IPS-18c (cell line): Measurements from ENCODE around the gene SEPHS2.
A peak's percentile ranks its signal among the peaks of the same experiment; 100 is the strongest.
"Not testable (repeated sequence)": the region's sequence is repeated elsewhere in the genome, so short reads cannot be mapped to it uniquely, and the experiment has no call there.

Source experiments
- H3K4me3 ChIP-seq: 2 replicates; pipeline ENCODE4 v1.7.0; 2013; ENCODE audit warnings: low read depth, mild to moderate bottlenecking, low read length, moderate library complexity; ENCODE audit not compliant: insufficient read depth
- H3K9me3 ChIP-seq: one replicate; pipeline ENCODE4 v1.6.1; 2013; ENCODE audit warnings: mild to moderate bottlenecking, low read length, moderate library complexity; ENCODE audit not compliant: control insufficient read depth, insufficient read depth

Gene SEPHS2

DNA sequence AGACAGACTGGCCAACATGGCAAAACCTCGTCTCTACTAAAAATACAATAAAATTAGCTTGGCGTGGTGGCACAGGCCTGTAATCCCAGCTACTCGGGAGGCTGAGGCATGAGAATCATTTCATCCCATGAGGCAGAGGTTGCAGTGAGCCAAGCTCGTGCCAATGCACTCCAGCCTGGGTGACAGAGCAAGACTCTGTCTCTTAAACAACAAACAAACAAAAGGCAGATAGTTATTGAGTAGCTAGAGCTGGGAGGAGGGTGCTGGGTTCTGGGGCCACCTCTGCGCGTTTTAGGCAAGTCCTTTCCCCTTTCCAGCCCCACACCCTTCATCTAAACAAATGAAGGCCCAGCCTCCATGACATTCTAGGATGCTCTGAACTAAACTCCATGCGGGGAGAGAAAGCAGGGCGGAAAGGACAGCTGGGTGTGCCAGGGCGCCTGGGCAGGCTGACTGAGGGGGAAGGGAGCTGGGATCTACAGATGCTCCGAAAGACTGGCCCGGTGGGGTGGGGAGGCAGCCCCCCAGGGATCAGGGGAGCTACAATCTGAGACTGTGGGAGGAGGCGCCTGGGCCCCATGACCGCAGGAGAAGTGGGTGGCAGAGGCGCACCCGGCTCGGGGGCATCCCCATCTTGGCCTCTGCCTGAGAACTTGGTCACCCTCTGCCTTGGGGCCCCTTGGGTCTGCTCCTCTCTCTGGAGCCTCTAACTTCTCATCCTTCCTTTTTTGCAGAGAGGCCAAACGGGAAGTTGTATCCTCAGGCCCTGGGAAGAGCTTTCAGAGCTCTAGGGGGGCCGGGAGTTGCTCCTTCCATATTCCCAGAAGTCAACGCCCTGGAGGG, 27.8 kb upstream of the SEPHS2 start:
- Histone ChIP-seq H3K9me3 (no peaks in the 10 kb centered on the region), H3K4me3 (no peak overlapping the region)

DNA sequence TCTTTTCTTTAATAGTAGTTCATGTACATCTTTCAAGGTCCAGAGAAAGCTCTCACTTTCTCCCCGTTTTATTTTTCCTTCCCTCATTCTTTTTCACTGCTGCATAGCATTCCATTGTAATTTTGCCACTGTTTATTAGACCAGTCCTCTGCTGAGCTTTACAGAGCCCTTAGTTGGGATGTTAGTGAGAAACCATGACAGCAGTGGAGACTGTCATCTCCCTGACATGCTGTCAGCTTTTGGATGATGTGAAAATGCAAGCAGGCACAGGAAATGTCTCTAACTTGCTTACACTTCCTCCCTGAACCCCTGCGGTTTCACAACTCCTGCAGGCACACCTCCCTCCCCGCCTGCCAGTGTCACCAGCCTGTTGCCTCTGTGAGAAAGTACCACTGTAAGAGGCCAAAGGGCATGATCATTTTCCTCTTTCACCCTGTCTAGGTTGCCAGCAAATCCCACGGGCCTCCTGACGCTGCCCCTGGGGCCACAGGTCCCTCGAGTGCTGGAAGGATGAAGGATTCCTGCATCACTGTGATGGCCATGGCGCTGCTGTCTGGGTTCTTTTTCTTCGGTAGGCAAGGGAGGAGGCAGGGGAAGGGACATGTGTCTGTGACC, 26.8 kb upstream of the SEPHS2 start, which contains the start of gene ITGAL:
Gene ITGAL (plus strand): TSS at position 415 of the 615 bp plus-strand sequence. CDS start 96 bp downstream, at position 511.
- H3K9me3 ChIP-seq = no peaks in the 10 kb centered on the region
- no peak within 1 kb of the TSS for H3K4me3 ChIP-seq

DNA sequence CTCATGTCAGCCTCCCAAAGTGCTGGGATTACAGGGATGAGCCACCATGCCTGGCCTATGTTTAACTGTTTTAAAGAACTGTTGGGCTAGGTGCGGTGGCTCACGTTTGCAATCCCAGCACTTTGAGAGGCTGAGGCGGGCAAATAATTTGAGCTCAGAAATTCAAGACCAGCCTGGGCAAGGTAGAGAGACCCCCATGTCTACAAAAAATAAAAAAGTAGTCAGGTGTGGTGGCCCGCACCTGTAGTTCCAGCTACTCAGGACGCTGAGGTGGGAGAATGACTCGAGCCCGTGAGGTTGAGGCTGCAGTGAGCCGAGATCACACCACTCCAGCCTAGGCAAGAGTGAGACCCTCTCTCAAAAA, 24.9 kb upstream of the SEPHS2 start:
- H3K9me3 ChIP-seq = no peaks in the 10 kb centered on the region
- no peak overlapping the region for H3K4me3 ChIP-seq

DNA sequence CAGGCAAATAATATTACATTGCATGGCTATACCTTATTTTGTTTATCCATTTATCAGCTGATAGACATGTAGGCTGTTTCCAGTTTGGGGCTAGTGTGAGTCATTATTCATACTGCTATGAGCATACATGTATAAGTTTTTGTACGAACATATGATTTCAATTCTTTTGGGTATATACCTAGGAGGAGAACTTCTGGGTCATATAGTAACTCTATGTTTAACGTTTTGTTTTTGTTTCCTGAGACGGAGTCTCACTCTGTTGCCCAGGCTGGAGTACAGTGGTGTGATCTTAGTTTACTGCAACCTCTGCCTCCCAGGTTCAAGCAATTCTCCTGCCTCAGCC, 24.5 kb upstream of the SEPHS2 start:
- no peaks in the 10 kb centered on the region for H3K9me3 ChIP-seq
- H3K4me3 ChIP-seq = no peak overlapping the region

DNA sequence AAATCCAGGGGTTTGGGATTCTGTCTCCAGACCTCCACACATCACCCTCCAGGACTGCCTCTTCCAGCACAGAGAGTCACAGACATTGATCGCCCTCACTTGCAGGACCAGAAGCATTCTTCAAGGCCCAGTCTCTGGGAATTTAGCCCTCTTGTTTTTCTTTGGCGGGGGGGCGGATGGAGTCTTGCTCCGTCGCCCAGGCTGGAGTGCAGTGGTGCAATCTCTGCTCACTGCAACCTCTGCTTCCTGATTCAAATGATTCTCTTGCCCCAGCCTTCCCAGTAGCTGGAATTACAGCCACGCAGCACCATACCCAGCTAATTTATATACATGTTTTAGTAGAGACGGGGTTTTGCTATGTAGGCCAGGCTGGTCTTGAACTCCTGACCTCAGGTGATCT, 18.4 kb upstream of the SEPHS2 start:
- Histone ChIP-seq H3K4me3 (no peak overlapping the region), H3K9me3 (no peaks in the 10 kb centered on the region)

DNA sequence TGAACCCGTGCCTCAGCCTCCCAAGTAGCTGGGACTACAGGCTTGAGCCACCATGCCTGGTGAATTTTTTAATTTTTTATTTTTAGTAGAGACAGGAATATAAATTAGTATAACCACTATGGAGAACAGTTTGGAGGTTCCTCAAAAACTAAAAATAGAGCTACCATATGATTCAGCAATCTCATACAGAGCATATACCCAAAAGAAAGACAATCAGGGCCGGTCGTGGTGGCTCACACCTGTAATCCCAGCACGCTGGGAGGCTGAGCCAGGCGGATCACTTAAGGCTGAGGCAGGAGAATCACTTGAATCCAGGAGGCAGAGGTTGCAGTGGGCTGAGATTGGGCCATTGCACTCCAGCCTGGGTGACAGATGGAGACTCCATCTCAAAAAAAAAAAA, 15.8 kb upstream of the SEPHS2 start:
- not testable (repeated sequence) for H3K9me3 ChIP-seq, H3K4me3 ChIP-seq

DNA sequence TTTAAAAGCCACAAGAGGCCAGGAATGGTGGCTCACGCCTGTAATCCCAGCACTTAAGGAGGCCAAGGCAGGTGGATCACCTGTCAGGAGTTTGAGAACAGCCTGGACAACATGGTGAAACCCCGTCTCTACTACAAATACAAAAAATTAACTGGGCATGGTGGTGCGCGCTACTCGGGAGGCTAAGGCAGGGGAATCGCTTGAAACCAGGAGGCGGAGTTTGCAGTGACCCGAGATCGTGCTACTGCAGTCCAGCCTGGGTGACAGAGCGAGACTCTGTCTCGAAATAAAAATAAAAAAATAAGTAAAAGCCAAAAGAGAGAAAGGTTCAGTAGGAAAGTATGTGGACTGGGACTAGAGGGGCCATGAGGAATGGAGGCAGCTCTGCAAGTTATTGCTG, 13.8 kb upstream of the SEPHS2 start:
- no peak overlapping the region for H3K4me3 ChIP-seq
- H3K9me3 ChIP-seq = no peaks in the 10 kb centered on the region

DNA sequence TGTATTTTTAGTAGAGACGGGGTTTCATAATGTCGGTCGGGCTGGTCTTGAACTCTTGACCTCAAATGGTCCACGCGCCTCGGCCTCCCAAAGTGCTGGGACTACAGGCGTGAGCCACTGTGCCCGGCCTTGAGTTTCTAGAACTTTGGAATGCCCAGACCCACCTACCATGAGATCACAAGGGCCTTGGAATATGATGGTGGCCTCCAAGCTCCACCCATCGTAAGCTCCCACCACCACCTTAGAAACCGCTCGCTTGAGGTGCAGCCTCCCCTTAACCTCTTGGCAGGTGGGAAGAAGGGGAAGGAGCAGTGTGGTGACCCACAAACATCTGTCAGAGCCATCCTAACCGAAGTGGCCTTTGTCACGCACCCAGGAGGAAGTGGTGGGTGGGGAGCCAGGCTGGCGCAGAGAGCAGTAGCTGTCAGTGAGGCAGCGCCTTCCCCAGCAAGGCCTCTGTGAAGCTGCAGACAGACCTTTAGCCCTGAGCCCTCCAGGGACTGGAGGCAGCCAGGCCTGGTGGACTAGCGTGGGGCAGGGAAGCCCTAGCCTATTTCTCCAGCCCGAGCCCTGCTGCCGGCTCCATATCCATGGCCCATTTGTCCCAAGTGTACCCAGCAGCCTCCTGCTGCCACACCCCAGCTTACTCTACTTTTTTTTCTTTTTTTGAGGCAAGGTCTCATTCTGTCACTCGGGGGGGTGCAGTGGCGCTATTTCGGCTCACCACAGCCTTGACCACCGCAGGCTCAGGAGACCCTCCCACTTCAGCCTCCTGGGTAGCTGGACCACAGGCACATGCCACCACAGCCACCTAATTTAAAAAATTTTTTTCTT, 13.1 kb upstream of the SEPHS2 start:
- Histone ChIP-seq H3K4me3 (no peak overlapping the region), H3K9me3 (no peaks in the 10 kb centered on the region)

DNA sequence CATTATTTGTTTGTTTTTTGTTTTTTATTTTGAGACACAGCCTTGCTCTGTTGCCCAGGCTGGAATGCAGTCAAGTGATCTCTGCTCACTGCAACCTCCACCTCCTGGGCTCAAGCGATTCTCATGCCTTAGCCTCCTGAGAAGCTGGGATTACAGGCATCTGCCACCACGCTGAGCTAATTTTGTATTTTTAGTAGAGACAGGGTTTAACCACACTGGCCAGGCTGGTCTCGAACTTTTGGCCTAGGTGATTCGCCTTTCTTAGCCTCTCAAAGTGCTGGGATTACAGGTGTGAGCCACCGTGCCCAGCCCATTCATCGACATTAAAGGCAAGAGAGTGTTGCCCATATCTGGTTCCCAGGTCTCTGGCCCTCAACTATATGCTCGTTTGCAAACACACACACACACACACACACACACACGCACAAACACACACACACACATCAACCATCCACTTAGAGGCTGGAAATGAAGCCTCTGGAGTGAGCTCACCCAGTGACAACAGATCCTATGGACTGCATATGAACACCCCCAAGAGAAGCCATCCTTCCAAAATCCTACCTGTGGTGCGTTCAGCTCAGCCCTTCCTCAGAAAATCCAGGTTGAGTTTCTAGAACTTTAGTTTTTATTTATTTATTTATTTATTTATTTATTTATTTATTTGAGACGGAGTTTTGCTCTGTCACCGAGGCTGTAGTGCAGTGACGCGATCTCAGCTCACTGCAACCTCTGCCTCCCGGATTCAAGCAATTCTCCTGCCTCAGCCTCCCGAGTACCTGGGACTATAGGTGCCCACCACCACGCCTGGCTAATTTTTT, 12.3 kb upstream of the SEPHS2 start:
- Histone ChIP-seq H3K9me3 (no peaks in the 10 kb centered on the region), H3K4me3 (no peak overlapping the region)

DNA sequence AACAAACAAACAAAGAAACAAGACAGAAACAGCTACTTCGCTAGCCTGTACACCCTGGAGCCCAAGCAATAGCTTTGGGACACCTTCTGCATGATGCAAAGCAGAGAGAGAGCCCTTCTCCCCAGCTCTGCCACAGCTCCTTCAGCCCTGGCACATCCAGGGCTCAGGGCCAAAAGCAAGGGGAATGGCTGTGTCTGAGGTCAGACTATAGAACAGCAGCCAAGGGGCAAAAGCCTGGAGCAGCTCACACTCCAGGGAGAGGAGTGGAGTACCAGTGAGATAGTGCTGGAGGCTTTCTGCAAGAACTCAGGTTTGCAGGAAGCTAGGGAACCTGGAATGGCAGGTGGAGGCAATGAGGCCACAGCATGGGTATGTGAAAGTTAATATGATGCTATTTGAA, 11.6 kb upstream of the SEPHS2 start:
- Histone ChIP-seq H3K4me3 (no peak overlapping the region), H3K9me3 (no peaks in the 10 kb centered on the region)

DNA sequence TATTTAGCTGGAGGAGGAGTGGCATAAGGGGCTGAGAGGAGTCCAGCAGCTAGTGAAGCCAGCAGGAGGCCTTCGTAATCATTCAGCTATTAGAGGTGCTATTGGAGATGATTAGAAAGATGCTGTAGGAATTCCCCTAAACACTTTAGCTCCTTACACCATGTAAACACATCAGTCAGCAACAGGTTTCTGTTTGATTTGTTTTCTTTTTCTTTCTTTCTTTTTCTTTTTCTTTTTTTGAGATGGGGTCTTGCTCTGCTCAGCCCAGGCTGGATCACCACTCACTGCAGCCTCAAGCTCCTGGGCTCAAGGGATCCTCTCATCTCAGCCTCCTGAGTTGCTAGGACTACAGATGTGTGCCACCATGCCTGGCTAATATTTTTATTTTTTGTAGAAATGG, 10.6 kb upstream of the SEPHS2 start:
- H3K4me3 ChIP-seq = no peak overlapping the region
- H3K9me3 ChIP-seq = no peaks in the 10 kb centered on the region

DNA sequence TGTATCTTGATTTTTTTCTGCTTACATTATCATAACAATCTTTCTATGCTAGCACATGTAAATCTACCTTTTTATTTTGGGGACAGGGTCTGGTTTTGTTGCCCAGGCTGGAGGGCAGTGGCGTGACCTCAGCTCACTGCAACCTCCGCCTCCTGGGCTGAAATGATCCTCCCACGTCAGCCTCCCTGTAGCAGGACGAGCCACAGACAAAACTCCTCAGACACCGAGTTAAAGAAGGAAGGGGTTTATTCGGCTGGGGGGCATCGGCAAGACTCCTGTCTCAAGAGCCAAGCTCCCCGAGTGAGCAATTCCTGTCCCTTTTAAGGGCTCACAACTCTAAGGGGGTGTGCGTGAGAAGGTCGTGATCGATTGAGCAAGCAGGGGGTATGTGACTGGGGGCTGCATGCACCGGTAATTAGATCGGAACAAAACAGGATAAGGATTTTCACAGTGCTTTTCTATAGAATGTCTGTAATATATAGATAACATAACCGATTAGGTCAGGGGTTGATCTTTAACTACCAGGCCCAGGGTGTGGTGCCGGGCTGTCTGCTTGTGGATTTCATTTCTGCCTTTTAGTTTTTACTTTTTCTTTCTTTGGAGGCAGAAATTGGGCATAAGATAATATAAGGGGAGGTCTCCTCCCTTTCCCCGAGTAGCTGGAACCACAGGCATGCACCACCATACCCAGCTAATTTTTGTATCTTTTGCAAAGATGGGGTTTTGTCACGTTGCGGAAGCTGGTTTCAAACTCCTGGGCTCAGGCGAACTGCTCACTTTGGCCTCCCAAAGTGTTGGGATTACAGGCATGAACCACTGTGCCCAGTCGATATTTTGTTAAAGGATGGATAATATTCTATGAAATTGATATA, 7.3 kb upstream of the SEPHS2 start:
- not testable (repeated sequence) for H3K9me3 ChIP-seq, H3K4me3 ChIP-seq

DNA sequence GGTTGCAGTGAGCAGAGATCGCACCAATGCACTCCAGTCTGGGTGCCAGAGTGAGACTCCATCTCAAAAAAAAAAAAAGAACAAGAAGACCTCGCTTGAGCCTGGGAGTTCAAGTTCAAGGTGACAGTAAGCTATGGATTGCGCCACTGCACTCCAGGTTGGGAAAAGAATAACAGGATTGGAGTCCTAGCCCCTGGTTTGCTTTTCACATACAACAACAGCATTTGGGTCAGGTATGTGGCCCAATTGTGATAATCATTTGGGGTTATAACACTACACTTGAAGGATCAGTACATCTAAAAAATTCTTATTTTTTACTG, 3.4 kb upstream of the SEPHS2 start:
- Histone ChIP-seq H3K9me3 (no peaks in the 10 kb centered on the region), H3K4me3 (no peak overlapping the region)

DNA sequence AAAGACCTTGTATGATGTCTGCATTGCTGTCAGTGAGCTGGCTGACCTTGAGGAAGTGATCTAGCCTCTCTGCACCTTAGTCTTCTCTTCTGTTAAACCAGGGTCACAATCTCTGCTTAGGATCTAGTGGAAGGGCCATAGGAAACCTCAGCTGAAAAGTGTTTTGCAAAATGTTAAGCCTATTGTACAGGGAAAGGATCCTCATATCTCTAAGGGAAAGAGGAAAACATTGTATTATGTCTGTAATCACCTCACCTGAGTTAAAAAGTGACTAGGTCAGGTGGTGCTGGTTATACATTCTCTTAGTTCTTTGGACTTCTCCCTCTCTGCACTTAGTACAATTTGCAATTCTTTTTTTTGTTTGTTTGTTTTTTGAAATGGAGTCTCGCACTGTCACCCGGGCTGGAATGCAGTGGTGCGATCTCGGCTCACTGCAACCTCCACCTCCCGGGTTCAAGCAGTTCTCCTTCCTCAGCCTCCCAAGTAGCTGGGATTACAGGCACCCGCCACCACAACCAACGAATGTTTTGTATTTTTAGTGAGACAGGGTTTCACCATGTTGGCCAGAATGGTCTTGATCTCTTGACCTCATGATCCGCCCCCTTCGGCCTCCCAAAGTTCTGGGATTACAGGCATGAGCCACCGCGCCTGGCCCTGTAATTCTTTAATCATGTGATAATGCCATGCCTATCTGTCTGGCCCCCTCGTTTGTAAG, 2.0 kb upstream of the SEPHS2 start:
- H3K4me3 ChIP-seq = no peak overlapping the region
- H3K9me3 ChIP-seq = no peaks in the 10 kb centered on the region

DNA sequence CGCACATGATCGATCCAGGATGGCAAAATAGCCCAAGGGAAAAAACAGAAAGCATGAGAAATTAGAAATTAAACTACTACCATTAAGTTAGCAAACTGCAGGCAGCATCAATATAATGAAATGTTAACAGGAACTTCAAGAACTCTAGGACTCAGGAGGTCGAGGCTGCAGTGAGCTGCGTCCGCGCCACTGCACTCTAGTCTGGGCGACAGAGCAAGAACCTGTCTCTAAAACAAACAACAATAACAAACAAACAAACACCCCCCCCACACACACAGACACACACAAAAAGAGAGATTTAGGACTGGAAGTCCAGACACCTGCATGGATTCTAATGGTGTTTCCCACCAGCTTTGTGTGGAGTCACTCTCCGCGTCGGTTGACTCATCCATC, 525 bp upstream of the SEPHS2 start:
- Histone ChIP-seq H3K4me3 (peak overlapping the region; percentile 81), H3K9me3 (no peaks in the 10 kb centered on the region)

DNA sequence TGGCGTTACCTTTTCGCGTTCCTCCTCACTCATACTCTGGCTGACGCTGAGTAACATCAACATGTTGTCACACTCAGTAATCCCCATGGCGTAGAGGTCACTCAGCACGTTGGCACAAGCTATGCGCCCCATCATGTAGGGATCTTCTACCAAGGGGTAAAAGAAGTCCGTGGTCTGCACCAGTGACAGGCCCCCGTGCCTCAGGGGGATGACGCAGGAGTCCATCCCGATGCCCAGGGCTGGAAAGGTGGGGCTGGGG, 596 bp downstream of the SEPHS2 start:
- peak overlapping the region; percentile 81 for H3K4me3 ChIP-seq
- no peaks in the 10 kb centered on the region for H3K9me3 ChIP-seq
